ENCODE results near the gene HAP1. TPM values are rescaled to one million over a fixed set of nuclear protein-coding genes. Genes with fewer than 3 reads are reported as not detected.

HAP1 gene
- total RNA-seq, 1 donor from 2014 or later: 0.11 TPM

DNA sequence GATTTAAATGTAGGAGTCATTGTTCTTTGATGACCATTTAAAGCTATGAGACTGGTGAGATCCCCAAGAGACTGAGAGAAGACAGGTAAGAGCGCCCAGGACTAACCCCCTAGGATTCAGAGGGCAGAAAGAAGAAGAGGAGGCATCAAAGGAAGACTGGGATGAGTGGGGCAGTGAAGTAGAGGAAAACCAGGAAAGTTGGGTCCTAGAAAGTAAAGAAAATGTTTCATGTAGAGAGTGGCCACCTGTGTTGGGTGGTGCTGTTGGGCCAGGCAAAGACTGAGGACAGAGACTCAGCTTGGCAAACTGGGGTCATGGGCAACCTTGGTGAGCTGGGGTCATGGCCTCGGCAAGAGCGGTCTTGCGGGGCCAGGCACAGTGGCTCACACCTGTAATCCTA, 1.3 kb upstream of the HAP1 start:
- peaks cover 50% of the 10 kb centered on the region for H3K27me3 Mint-ChIP-seq (ENCODE audit: unreplicated experiment)
- H3K4me1 Mint-ChIP-seq (ENCODE audit: unreplicated experiment): peaks cover 4% of the 10 kb centered on the region

DNA sequence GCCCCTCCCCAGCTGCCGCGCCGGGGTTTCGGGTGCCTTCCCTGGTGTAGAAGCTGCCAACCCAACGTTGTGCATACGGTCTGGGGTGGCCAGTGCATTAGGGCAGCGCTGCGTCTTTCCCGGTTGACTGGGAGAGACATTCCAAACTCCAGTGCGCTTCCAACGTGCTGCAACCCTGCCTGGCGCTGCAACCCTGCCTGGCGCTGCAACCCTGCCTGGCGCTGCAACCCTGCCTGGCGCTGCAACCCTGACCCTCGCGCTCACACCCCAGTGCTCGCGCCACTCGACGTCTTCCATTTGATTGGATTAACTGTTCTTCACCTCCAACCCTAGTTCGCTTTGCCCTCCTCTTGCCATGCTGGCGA, 488 bp upstream of the HAP1 start:
- H3K36me3 Mint-ChIP-seq (ENCODE audit: unreplicated experiment): no peaks in the 10 kb centered on the region
- peaks cover 4% of the 10 kb centered on the region for H3K4me1 Mint-ChIP-seq (ENCODE audit: unreplicated experiment)
- no peak for DNase-seq (ENCODE audit: extremely low spot score, unreplicated experiment)

More for the DNA sequence above, 1.3 kb upstream of the HAP1 start:
- TF ChIP-seq, protein P1, sequence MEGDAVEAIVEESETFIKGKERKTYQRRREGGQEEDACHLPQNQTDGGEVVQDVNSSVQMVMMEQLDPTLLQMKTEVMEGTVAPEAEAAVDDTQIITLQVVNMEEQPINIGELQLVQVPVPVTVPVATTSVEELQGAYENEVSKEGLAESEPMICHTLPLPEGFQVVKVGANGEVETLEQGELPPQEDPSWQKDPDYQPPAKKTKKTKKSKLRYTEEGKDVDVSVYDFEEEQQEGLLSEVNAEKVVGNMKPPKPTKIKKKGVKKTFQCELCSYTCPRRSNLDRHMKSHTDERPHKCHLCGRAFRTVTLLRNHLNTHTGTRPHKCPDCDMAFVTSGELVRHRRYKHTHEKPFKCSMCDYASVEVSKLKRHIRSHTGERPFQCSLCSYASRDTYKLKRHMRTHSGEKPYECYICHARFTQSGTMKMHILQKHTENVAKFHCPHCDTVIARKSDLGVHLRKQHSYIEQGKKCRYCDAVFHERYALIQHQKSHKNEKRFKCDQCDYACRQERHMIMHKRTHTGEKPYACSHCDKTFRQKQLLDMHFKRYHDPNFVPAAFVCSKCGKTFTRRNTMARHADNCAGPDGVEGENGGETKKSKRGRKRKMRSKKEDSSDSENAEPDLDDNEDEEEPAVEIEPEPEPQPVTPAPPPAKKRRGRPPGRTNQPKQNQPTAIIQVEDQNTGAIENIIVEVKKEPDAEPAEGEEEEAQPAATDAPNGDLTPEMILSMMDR (IDR thresholded peaks at IDR 0.05): no peak
- no peak overlapping the region for H3K4me3 Mint-ChIP-seq (ENCODE audit: unreplicated experiment)
- H3K27ac Mint-ChIP-seq (ENCODE audit: unreplicated experiment): no peak overlapping the region
- H3K36me3 Mint-ChIP-seq (ENCODE audit: unreplicated experiment): no peaks in the 10 kb centered on the region
- DNase-seq (ENCODE audit: extremely low spot score, unreplicated experiment): no peak
- H3K9me3 Mint-ChIP-seq (ENCODE audit: unreplicated experiment): no peaks in the 10 kb centered on the region

DNA sequence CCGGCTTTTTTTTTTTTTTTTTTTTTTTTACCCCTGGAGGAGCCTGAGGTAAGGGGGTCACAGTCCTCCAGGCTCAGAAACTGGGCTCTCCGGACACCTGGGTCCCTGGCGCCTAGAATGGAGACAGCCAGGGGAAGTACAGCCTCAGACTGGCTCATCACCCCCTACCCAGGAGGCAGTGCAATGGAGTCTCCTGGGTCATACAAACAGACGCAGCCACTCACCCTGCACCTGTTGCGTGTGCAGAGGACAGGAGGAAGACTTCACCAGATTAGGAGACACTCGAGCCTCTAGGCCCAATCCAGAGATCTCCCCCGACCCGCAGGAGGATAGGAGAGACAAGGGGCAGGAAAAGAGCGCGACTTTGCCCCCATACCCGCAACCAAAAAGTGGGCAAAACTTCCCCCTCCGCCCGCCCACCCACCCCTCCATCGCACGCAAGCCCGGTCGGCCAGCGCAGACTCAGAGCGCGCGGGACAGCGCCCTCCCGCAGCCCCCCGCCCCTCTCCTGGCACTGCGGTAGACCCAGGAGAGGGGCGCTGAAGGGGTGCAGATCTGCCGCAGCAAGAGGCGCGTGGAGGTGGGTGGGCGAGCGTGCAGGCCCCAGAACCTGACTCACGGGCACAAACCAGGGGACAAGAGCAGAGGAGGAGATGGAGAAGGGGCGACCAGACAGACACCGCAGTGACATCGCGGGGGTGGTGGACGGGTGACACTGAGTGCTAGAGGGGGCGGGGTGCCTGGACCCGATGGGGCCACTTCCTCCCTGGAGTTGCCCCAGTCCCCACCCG, 900 bp downstream of the HAP1 start:
- H3K4me3 Mint-ChIP-seq (ENCODE audit: unreplicated experiment): peak overlapping the region; percentile 63
- DNase-seq (ENCODE audit: extremely low spot score, unreplicated experiment): no peak
- H3K9me3 Mint-ChIP-seq (ENCODE audit: unreplicated experiment): no peaks in the 10 kb centered on the region
- H3K27ac Mint-ChIP-seq (ENCODE audit: unreplicated experiment): no peak overlapping the region
- peaks cover 58% of the 10 kb centered on the region for H3K27me3 Mint-ChIP-seq (ENCODE audit: unreplicated experiment)
- TF ChIP-seq, protein P1 (IDR thresholded peaks at IDR 0.05): no peak
- H3K4me1 Mint-ChIP-seq (ENCODE audit: unreplicated experiment): peaks cover 4% of the 10 kb centered on the region
- no peaks in the 10 kb centered on the region for H3K36me3 Mint-ChIP-seq (ENCODE audit: unreplicated experiment)

More for the DNA sequence above, 488 bp upstream of the HAP1 start:
- Mint-ChIP-seq H3K27me3 (ENCODE audit: unreplicated experiment) (peaks cover 58% of the 10 kb centered on the region), H3K4me3 (ENCODE audit: unreplicated experiment) (peak overlapping the region; percentile 72), H3K27ac (ENCODE audit: unreplicated experiment) (no peak overlapping the region), H3K9me3 (ENCODE audit: unreplicated experiment) (no peaks in the 10 kb centered on the region)
- TF ChIP-seq, protein P1 (IDR thresholded peaks at IDR 0.05): no peak

DNA sequence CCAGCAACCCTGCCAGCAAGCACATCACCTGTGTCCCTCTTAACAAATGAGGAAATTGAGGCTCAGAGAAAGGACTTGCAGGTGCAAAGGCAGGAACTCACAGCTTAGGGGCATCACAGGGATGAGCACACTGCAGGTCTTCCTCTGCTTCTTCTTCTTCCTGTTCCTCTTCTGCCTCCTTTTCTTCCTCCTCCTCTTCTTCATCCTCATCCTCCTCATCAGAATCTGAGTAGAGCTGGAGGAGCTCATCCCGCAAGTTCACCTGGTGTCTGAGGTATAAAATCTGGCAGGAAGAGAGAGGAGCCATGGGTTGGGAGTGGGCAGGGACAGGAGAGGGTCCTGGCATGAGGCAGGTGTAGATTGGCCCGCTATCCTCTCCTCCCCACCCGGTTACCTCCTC, 2.6 kb downstream of the HAP1 start:
- no peaks in the 10 kb centered on the region for H3K36me3 Mint-ChIP-seq (ENCODE audit: unreplicated experiment)
- TF ChIP-seq, protein P1 (IDR thresholded peaks at IDR 0.05): no peak
- DNase-seq (ENCODE audit: extremely low spot score, unreplicated experiment): no peak
- no peaks in the 10 kb centered on the region for H3K9me3 Mint-ChIP-seq (ENCODE audit: unreplicated experiment)
- H3K27ac Mint-ChIP-seq (ENCODE audit: unreplicated experiment): no peak overlapping the region
- peaks cover 46% of the 10 kb centered on the region for H3K27me3 Mint-ChIP-seq (ENCODE audit: unreplicated experiment)
- H3K4me1 Mint-ChIP-seq (ENCODE audit: unreplicated experiment): peaks cover 4% of the 10 kb centered on the region
- H3K4me3 Mint-ChIP-seq (ENCODE audit: unreplicated experiment): no peak overlapping the region

DNA sequence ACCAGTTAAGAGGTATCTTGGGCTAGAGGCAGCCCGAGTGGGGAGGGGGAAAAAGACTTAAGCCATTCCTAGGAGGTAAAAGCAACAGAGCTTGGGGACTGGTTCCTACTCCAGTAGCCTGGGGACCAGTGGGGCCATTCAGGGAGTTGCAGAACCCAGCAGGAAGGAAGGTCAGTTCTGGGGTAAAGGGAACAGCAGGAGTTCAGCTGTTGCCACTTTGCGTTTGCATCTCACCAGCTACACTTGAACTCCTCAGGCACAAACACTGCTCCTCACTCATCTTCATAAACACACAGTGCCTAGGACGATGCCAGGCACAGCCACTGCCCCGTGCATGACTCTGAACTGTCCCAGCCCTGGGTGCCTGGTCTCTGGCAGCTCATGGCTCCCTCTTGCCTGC, 4.0 kb downstream of the HAP1 start:
- TF ChIP-seq, protein P1 (IDR thresholded peaks at IDR 0.05): no peak
- H3K27me3 Mint-ChIP-seq (ENCODE audit: unreplicated experiment): peaks cover 35% of the 10 kb centered on the region
- no peak overlapping the region for H3K4me3 Mint-ChIP-seq (ENCODE audit: unreplicated experiment)
- peaks cover 4% of the 10 kb centered on the region for H3K4me1 Mint-ChIP-seq (ENCODE audit: unreplicated experiment)
- H3K27ac Mint-ChIP-seq (ENCODE audit: unreplicated experiment): no peak overlapping the region
- H3K9me3 Mint-ChIP-seq (ENCODE audit: unreplicated experiment): no peaks in the 10 kb centered on the region
- DNase-seq (ENCODE audit: extremely low spot score, unreplicated experiment): no peak
- H3K36me3 Mint-ChIP-seq (ENCODE audit: unreplicated experiment): no peaks in the 10 kb centered on the region

Measured in osteocyte (in vitro differentiated cells).